HL-60/S4 treated with retinoic acid at 250 ng/mL for 4 days and 3 days (cell line): ENCODE results near the gene ZNF544.
"Not testable (repeated sequence)": the region's sequence is repeated elsewhere in the genome, so short reads cannot be mapped to it uniquely, and the experiment has no call there.

Source experiments
- in situ Hi-C: fragments of 300-500 bp; cut with MboI; formaldehyde crosslinking; loops from 2 replicates; pipeline ENCODE4 v1.7.0; 2022; ENCODE audit warnings: low sequenced_read_pairs

Gene ZNF544

DNA sequence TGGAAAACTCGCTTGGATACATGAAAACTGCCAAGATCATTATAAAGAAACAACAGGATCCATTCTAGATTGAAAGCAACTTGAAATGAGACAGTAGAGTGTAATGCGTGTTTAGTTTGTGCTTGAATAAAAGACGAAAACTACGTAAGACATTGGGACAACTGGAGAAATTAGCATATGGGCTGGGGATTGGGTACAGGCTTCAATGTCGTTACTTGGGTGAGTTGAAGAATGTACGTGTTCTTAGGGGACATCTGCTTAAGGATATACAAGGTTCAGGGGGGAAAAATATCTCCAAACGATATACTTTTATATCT, 76.0 kb downstream of the ZNF544 start:
- in situ Hi-C loops = no loop called here

DNA sequence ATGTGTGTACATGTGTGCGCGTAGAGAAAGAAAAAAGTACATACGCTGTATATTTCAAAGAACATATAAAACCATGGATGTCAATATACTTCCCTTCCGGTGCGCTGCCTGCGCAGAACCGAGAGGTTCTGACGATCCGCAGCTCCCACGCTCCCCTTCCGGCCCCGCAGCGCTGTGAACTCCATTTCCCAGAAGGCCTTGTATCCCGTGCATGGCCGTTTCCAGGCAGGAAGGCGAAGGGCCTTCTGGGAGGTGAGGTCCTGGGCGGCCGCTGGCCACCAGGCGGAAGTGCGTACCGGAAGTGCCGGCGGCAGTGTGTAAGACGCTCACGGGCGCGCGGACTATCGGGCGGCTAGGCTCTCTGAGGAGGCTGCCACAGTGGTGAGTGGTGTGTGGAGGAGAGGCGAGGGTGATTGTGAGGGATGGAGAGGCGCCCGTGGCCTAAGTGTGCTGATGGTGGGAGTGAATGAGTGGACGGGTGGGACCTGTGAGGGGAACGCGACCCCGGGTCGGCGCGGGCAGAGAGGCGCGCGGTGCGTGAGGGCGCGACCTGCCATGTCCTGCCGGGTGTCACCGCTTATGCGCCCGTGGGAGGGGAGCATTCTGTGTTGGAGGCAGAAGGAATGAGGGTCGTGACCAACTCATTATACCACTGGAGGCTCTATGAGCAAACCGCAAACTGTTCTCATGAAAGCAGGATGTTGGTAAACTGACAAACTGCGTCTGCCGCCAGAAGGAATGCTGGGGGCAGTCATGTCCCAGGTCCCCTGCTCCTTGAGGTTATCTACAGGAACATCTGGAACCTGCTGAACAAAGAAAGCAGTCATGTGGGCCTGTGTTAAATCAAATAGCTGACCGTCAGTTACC, 76.6 kb downstream of the ZNF544 start, which contains the start of gene ERVK3-1:
Gene ERVK3-1 (plus strand): TSS at position 313 of the 867 bp plus-strand sequence. CDS start 6,792 bp downstream, outside the sequence.
- in situ Hi-C loops = no loop called here

DNA sequence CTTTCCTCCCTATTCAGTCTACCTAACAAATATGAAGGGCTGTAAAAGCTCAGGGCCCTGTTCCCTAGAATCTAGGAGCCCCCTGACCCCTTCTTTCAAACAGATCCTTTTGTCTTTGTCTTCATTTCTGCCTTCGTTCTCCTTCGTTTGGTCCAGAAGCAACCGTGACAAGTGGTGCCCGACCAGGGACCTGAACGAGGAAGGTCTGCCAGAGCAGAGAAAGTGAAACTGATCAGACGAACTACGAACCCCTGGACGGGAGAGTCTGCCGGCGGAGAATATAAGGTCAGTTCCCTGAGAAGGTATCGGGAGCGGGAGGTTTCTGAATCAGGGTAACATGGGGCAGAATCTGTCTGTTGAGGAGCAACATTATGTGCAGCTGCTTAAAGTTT, 77.2 kb downstream of the ZNF544 start:
- in situ Hi-C loops = no loop called here

DNA sequence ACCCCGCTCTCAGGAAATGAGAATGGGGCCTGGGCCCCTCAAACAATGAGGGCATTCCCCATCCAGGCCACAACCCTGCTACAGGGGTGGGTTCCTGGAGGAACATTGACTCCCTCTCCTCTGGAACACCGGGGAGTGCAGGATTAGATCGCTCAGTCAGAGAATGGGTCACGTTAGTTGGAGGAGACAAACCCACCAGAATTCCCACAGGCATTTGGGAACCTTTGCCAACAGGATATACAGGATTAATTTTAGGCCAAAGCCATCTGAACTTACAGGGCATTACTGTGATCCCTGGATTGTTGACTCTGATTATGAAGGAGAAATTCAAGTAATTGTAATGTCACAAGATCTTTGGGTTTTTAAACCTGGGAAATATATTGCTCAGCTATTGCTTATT, 79.0 kb downstream of the ZNF544 start:
- in situ Hi-C loops = no loop called here

DNA sequence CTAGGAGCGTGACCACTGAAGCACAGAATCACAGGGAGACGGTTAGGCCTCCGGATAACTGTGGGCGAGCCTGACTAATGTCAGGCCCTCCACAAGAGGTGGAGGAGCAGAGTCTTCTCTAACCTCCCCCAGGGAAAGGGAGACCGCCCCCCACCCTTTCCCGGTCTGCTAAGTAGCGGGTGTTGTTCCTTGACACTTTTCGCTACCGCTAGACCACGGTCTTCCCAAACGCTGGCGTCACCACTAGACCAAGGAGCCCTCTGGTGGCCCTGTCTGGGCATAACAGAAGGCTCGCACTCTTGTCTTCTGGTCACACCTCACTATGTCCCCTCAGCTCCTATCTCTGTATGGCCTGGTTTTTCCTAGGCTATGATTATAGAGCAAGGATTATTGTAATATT, 82.0 kb downstream of the ZNF544 start:
- in situ Hi-C loops = not testable (repeated sequence)

DNA sequence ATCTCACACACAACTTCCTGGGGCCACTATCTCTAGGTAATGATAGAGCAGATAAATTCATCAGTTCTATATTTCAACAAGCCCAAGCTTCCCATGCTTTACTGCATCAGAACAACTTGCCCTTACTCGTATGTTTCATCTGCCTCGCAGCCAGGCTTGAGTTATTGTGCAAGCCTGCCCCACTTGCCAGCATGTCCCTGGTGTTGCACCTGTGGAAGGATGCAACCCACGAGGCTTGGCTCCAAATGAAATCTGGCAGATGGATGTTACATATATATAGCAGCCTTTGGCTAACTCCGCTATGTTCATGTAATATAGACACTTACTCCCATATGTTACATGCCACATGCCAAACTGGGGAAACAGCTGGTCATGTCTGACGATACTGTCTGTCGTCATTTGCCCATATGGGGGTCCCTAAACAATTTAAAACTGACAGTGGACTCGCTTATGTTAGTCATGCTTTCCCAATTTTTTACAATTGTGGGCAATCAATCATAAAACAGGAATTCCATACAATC, 82.7 kb downstream of the ZNF544 start:
- in situ Hi-C loops = no loop called here
